NCI-H1694 treated with DMSO at 0.1 percent for 48 hours (cell line): Measurements from ENCODE around the gene PALLD.

ENCODE experiments used
- DNase-seq: peaks from one replicate; lab custom pipeline; 2025; lab: John Stamatoyannopoulos, UW

The PALLD gene

GRCh38 chr4:168765322-168765721 is 268.5 kb downstream of the PALLD start:
- no peak for DNase-seq

- no peak for DNase-seq
Measured at GRCh38 chr4:168765726-168766125, 268.9 kb downstream of the PALLD start.

- no peak for DNase-seq
Measured at GRCh38 chr4:168766604-168767316, 269.9 kb downstream of the PALLD start.

GRCh38 chr4:168769416-168769815 is 272.6 kb downstream of the PALLD start:
- DNase-seq: no peak

GRCh38 chr4:168769837-168770236 is 273.0 kb downstream of the PALLD start:
- no peak for DNase-seq

GRCh38 chr4:168771251-168771650 is 274.4 kb downstream of the PALLD start:
- DNase-seq: no peak

GRCh38 chr4:168773388-168774195 is 276.7 kb downstream of the PALLD start:
- no peak for DNase-seq

GRCh38 chr4:168776382-168776781 is 279.5 kb downstream of the PALLD start:
- DNase-seq: no peak

GRCh38 chr4:168777277-168777965 is 280.6 kb downstream of the PALLD start:
- no peak for DNase-seq

GRCh38 chr4:168781341-168781740 is 284.5 kb downstream of the PALLD start:
- no peak for DNase-seq

- no peak for DNase-seq
Measured at GRCh38 chr4:168781926-168782325, 285.1 kb downstream of the PALLD start.

- DNase-seq: no peak
Measured at GRCh38 chr4:168782439-168782838, 285.6 kb downstream of the PALLD start.

GRCh38 chr4:168784786-168785461 is 288.1 kb downstream of the PALLD start:
- no peak for DNase-seq

- DNase-seq: no peak
Measured at GRCh38 chr4:168787334-168787733, 290.5 kb downstream of the PALLD start.

- no peak for DNase-seq
Measured at GRCh38 chr4:168787801-168788595, 291.1 kb downstream of the PALLD start.

- DNase-seq: no peak
Measured at GRCh38 chr4:168790898-168791297, 294.0 kb downstream of the PALLD start.

- no peak for DNase-seq
Measured at GRCh38 chr4:168791376-168791775, 294.5 kb downstream of the PALLD start.

GRCh38 chr4:168793542-168793941 is 296.7 kb downstream of the PALLD start:
- no peak for DNase-seq

- DNase-seq: no peak
Measured at GRCh38 chr4:168794092-168794707, 297.3 kb downstream of the PALLD start.

GRCh38 chr4:168794881-168795280 is 298.0 kb downstream of the PALLD start:
- no peak for DNase-seq

- no peak for DNase-seq
Measured at GRCh38 chr4:168795346-168795745, 298.5 kb downstream of the PALLD start.
